Stimulated activated CD4-positive, alpha-beta T cell treated with anti-CD3 and anti-CD28 coated beads, Interleukin-4, amount 100 ng/mL, for 24 hours (primary cell): ENCODE data around the gene PDGFB.
"Not testable (repeated sequence)": the region's sequence is repeated elsewhere in the genome, so short reads cannot be mapped to it uniquely, and the experiment has no call there.

Experiments used
- DNase-seq: peaks from one replicate; pipeline ENCODE4 v3.0.0-alpha.2; 2020

PDGFB gene

GRCh38 chr22:39223091-39223710 lies 21.6 kb downstream of the PDGFB start:
- no peak for DNase-seq

- DNase-seq = no peak
Measured at GRCh38 chr22:39221999-39222686, 22.6 kb downstream of the PDGFB start.

GRCh38 chr22:39220890-39221850 lies 23.6 kb downstream of the PDGFB start:
- DNase-seq = no peak

GRCh38 chr22:39220450-39220849 lies 24.3 kb downstream of the PDGFB start:
- no peak for DNase-seq

- DNase-seq = no peak
Measured at GRCh38 chr22:39219071-39220039, 25.4 kb downstream of the PDGFB start.

GRCh38 chr22:39218432-39218831 lies 26.4 kb downstream of the PDGFB start:
- DNase-seq = not testable (repeated sequence)

- no peak for DNase-seq
Measured at GRCh38 chr22:39216143-39216490, 28.7 kb downstream of the PDGFB start.

- DNase-seq = peak; percentile 30
Measured at GRCh38 chr22:39215426-39216142, 29.2 kb downstream of the PDGFB start.

- no peak for DNase-seq
Measured at GRCh38 chr22:39215070-39215396, 29.7 kb downstream of the PDGFB start.

- no peak for DNase-seq
Measured at GRCh38 chr22:39214383-39215069, 30.3 kb downstream of the PDGFB start.

- DNase-seq = no peak
Measured at GRCh38 chr22:39214006-39214382, 30.8 kb downstream of the PDGFB start.

- DNase-seq = no peak
Measured at GRCh38 chr22:39212721-39213376, 31.9 kb downstream of the PDGFB start.

- DNase-seq = no peak
Measured at GRCh38 chr22:39209756-39210155, 35.0 kb downstream of the PDGFB start.

GRCh38 chr22:39208013-39208680 lies 36.6 kb downstream of the PDGFB start:
- no peak for DNase-seq

- no peak for DNase-seq
Measured at GRCh38 chr22:39207141-39208012, 37.4 kb downstream of the PDGFB start.

- no peak for DNase-seq
Measured at GRCh38 chr22:39206491-39206890, 38.3 kb downstream of the PDGFB start.

- DNase-seq = no peak
Measured at GRCh38 chr22:39205344-39206021, 39.3 kb downstream of the PDGFB start.

- DNase-seq = no peak
Measured at GRCh38 chr22:39204216-39204615, 40.6 kb downstream of the PDGFB start.

GRCh38 chr22:39197578-39197977 lies 47.2 kb downstream of the PDGFB start:
- no peak for DNase-seq
